22Rv1 (cell line): ENCODE measurements around the gene CDC14A.
A peak's percentile ranks its signal among the peaks of the same experiment; 100 is the strongest.

Experiments
- H3K27ac ChIP-seq: fragments of 450-650 bp; 2 replicates; pipeline ENCODE4 v1.5.1; 2017
- ZFX ChIP-seq: fragments of 450-650 bp; IDR thresholded peaks from 2 replicates; pipeline ENCODE4 v1.6.1; 2017; ENCODE audit warnings: antibody characterized with exemption, borderline replicate concordance
- TF ChIP-seq, protein P1 (sequence below): fragments of 450-650 bp; IDR thresholded peaks from 2 replicates; pipeline ENCODE4 v1.5.1; 2017; ENCODE audit warnings: mild to moderate bottlenecking

CDC14A gene, protein sequence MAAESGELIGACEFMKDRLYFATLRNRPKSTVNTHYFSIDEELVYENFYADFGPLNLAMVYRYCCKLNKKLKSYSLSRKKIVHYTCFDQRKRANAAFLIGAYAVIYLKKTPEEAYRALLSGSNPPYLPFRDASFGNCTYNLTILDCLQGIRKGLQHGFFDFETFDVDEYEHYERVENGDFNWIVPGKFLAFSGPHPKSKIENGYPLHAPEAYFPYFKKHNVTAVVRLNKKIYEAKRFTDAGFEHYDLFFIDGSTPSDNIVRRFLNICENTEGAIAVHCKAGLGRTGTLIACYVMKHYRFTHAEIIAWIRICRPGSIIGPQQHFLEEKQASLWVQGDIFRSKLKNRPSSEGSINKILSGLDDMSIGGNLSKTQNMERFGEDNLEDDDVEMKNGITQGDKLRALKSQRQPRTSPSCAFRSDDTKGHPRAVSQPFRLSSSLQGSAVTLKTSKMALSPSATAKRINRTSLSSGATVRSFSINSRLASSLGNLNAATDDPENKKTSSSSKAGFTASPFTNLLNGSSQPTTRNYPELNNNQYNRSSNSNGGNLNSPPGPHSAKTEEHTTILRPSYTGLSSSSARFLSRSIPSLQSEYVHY

GRCh38 chr1:100352267-100353070, at the start of gene CDC14A:
Gene CDC14A (plus strand): TSS chr1:100352506. CDS start chr1:100352955, 449 bp downstream.
- TF ChIP-seq ZFX: no peak
- TF ChIP-seq, protein P1, sequence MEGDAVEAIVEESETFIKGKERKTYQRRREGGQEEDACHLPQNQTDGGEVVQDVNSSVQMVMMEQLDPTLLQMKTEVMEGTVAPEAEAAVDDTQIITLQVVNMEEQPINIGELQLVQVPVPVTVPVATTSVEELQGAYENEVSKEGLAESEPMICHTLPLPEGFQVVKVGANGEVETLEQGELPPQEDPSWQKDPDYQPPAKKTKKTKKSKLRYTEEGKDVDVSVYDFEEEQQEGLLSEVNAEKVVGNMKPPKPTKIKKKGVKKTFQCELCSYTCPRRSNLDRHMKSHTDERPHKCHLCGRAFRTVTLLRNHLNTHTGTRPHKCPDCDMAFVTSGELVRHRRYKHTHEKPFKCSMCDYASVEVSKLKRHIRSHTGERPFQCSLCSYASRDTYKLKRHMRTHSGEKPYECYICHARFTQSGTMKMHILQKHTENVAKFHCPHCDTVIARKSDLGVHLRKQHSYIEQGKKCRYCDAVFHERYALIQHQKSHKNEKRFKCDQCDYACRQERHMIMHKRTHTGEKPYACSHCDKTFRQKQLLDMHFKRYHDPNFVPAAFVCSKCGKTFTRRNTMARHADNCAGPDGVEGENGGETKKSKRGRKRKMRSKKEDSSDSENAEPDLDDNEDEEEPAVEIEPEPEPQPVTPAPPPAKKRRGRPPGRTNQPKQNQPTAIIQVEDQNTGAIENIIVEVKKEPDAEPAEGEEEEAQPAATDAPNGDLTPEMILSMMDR: no peak
- H3K27ac ChIP-seq: peak within 1 kb of the TSS; percentile 99

- H3K27ac ChIP-seq: no peak overlapping the region
- TF ChIP-seq, protein P1: no peak
- no peak for TF ChIP-seq ZFX
Measured at GRCh38 chr1:100302739-100303138, 49.6 kb upstream of the CDC14A start.

- TF ChIP-seq, protein P1: no peak
- TF ChIP-seq ZFX: no peak
- no peak overlapping the region for H3K27ac ChIP-seq
Measured at GRCh38 chr1:100304227-100304626, 48.1 kb upstream of the CDC14A start.

DNA sequence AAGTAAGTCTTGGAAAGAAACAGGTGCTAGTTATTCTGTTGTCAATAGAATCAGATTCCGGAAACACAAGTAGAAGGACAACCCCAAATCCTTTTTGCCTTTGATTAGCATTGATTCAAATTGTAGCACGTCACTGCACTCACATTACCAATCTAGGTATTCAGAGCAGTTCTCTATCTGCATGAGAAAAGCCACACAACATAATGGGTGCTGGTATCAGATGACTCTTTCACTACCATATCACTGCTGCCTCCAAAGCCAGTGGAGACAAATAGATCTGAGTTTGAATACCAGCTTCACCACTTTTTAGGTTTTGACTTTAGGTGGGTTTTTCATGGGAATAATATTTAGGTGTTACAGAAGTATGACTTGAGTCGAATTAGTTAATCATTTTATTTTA, 47.4 kb upstream of the CDC14A start:
- TF ChIP-seq ZFX: no peak
- TF ChIP-seq, protein P1: no peak
- H3K27ac ChIP-seq: no peak overlapping the region

DNA sequence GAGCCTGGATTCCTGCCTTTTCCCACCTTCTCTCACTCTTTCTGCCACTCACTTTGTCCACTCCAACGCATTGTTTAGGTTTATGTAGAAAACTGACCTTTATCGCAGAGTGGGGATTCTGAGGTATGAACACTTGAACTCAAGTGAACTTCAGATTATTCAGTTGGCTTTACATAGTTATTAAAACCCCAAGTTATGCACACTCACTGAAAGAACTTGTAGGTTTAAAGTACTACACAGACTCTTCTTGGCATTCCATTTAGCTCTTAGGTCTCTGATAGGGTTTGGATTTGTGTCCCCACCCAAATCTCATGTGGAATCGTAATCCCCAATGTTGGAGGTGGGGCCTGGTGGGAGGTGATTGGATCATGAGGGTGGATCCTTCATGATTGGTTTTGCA, 46.4 kb upstream of the CDC14A start:
- TF ChIP-seq, protein P1: no peak
- no peak for TF ChIP-seq ZFX

DNA sequence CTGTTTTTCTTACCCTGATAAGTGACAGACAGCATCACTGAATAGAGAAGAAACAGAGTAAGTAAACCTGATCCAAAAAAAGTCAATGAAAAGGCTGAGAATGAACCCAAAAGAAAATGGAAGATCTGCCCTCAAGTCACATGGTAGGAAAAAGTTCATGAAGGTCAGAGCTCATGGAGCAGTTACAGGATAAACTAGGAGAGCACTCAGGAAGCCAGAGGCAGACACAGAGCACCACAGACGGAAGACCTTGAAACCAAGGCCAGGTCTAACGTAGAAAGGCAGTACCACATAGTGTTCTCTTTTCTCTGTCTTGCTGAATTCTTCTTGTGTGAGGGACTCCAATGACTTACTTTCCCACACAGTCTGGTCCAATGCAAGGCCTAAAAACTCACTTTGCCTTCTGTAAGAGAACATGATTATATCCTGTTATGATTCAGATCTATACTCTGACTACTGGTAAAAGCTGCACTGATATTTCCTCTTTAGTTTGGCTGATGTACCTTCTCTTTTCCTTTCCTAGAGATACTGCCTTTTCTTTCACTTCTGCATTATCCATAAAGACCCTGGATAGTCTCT, 45.5 kb upstream of the CDC14A start:
- H3K27ac ChIP-seq: no peak overlapping the region
- TF ChIP-seq ZFX: no peak
- TF ChIP-seq, protein P1: no peak

More for the DNA sequence above, 46.4 kb upstream of the CDC14A start:
- H3K27ac ChIP-seq: no peak overlapping the region
